K562 (cell line): ENCODE results near the gene SAMD10. TPM values are rescaled to one million over a fixed set of nuclear protein-coding genes. Genes with fewer than 3 reads are reported as not detected.

Source experiments
- C11orf30 ChIP-seq: fragments of 450-650 bp; IDR thresholded peaks from 2 replicates; pipeline ENCODE4 v1.6.1; 2016; ENCODE audit warnings: low read depth, mild to moderate bottlenecking
- CBX1 ChIP-seq: sonication (generic); IDR thresholded peaks from 2 replicates; pipeline ENCODE4 v1.6.1; 2016; ENCODE audit warnings: antibody characterized with exemption, low read depth, mild to moderate bottlenecking
- CHD1 ChIP-seq: fragments of 200-600 bp; sonication (generic); IDR thresholded peaks from one replicate; pipeline ENCODE4 v1.6.1; 2012; ENCODE audit warnings: mild to moderate bottlenecking, moderate library complexity, low read length, inconsistent platforms
- ETV1 ChIP-seq: fragments of 450-650 bp; conservative IDR thresholded peaks from 2 replicates; pipeline ENCODE4 v1.6.1; 2016; ENCODE audit warnings: missing genetic modification characterization, control low read depth, low read depth, missing compliant biosample characterization
- HEY1 ChIP-seq: fragments of 250-450 bp; sonication (Bioruptor Pico); IDR thresholded peaks from 2 replicates; pipeline ENCODE4 v1.5.0; 2020; ENCODE audit warnings: mild to moderate bottlenecking, moderate library complexity, borderline replicate concordance
- HINFP ChIP-seq: fragments of 450-650 bp; conservative IDR thresholded peaks from 2 replicates; pipeline ENCODE4 v1.6.1; 2016; ENCODE audit warnings: missing genetic modification characterization, low read depth, mild to moderate bottlenecking, control low read depth, missing compliant biosample characterization
- MTA3 ChIP-seq: fragments of 450-650 bp; formaldehyde crosslinking; IDR thresholded peaks from 2 replicates; pipeline ENCODE4 v1.6.1; 2017; ENCODE audit warnings: mild to moderate bottlenecking, borderline replicate concordance
- NCOA6 ChIP-seq: fragments of 450-650 bp; IDR thresholded peaks from 2 replicates; pipeline ENCODE4 v1.6.1; 2017; ENCODE audit warnings: mild to moderate bottlenecking
- SMARCA5 ChIP-seq: fragments of 450-650 bp; IDR thresholded peaks from 2 replicates; pipeline ENCODE4 v1.6.1; 2016
- SNRNP70 ChIP-seq: fragments of 200-400 bp; formaldehyde crosslinking; optimal IDR thresholded peaks from 2 replicates; pipeline ENCODE3; 2017; ENCODE audit warnings: low read depth, low read length
- SRF ChIP-seq, 2 experiments: fragments of 250-450, 450-650 bp in 1 of 2; sonication (Bioruptor Pico) in 1 of 2; sonication (generic) in 1 of 2; formaldehyde crosslinking; IDR thresholded peaks; 2 replicates each; pipeline versions ENCODE4 v1.5.0 to v1.5.1; 2020 to 2022; ENCODE audit warnings: mild to moderate bottlenecking in 1 of 2, missing genetic modification reagents in 1 of 2
- STAT5A ChIP-seq: IDR thresholded peaks from 2 replicates; pipeline ENCODE4 v1.6.1; 2012; ENCODE audit warnings: low read length, inconsistent platforms, borderline replicate concordance
- WHSC1 ChIP-seq: IDR thresholded peaks from one replicate; pipeline ENCODE4 v1.6.1; 2012; ENCODE audit warnings: low read length, control low read depth, inconsistent platforms
- ZBTB12 ChIP-seq: fragments of 250-450 bp; sonication (Bioruptor Pico); IDR thresholded peaks from 2 replicates; pipeline ENCODE4 v1.4.0; 2020
- ZNF146 ChIP-seq: IDR thresholded peaks from one replicate; pipeline ENCODE4 v1.6.1; 2018; ENCODE audit warnings: missing compliant biosample characterization; ENCODE audit not compliant: unreplicated experiment
- ZNF311 ChIP-seq: fragments of 250-450 bp; sonication (Bioruptor Pico); IDR thresholded peaks from 2 replicates; pipeline ENCODE4 v1.4.0; 2020; ENCODE audit warnings: mild to moderate bottlenecking, moderate library complexity
- ZNF512 ChIP-seq: IDR thresholded peaks from 2 replicates; pipeline ENCODE4 v1.6.1; 2016; ENCODE audit warnings: missing genetic modification characterization, missing compliant biosample characterization
- ZNF584 ChIP-seq: fragments of 200-800 bp; sonication (Bioruptor generic); IDR thresholded peaks from 2 replicates; pipeline ENCODE4 v1.6.1; 2016; ENCODE audit warnings: low read depth, mild to moderate bottlenecking, missing genetic modification characterization, missing compliant biosample characterization
- polyA plus RNA-seq, 8 experiments: library from polyadenylated mRNA; depleted of rRNA in 4 of 8; stranded (reverse) in 5 of 8; unstranded in 3 of 8; fragments of >200 nt; fragmentation: Nextera tagmentation in 2 of 8; fragmentation: Illumina TruSeq in 1 of 8; extraction: Ambion mirVana in 2 of 8; extraction: Trizol in 1 of 8; gene quantifications; 2 replicates each; pipeline versions ENCODE4 v1.2.1 to v1.2.3, GENCODE V29; 2011 to 2014; ENCODE audit warnings: inconsistent platforms in 1 of 8, missing spikeins in 1 of 8
- total RNA-seq, 7 experiments: library from RNA; depleted of rRNA in 6 of 7; stranded (reverse); fragments of >200 nt in 6 of 7; fragmentation: Illumina TruSeq in 2 of 7; extraction: Trizol in 2 of 7; gene quantifications; 2 replicates each; pipeline versions ENCODE4 v1.2.1 to v1.2.3, GENCODE V29; 2011 to 2021; ENCODE audit warnings: low replicate concordance in 1 of 7

Gene SAMD10
- total and polyA plus RNA-seq, 9 of the 15 experiments (the other 6 are each of a cell fraction or from before 2014, with no cell fraction given) = 0.37 to 15.2 (median 4.8) TPM

GRCh38 chr20:63980317-63980805 is 919 bp upstream of the SAMD10 start (continued):
- TF ChIP-seq CHD1 (no peak), SMARCA5 (no peak), ZNF146 (CRISPR knock-in tag) (no peak), SRF (CRISPR knock-in tag; IDR thresholded peaks at IDR 0.05) (no peak), ZNF311 (CRISPR knock-in tag) (no peak), ZBTB12 (CRISPR knock-in tag) (no peak), ETV1 (tag) (no peak), HEY1 (CRISPR knock-in tag) (no peak), MTA3 (no peak), STAT5A (no peak), WHSC1 (no peak), NCOA6 (no peak), ZNF512 (no peak), C11orf30 (no peak), SNRNP70 (no peak), ZNF584 (CRISPR knock-in tag) (no peak), CBX1 (no peak), HINFP (no peak)
